ENCODE results near the gene COX4I2. TPM values are rescaled to one million over a fixed set of nuclear protein-coding genes. Genes with fewer than 3 reads are reported as not detected.
A peak's percentile ranks its signal among the peaks of the same experiment; 100 is the strongest.
"Not testable (repeated sequence)": the region's sequence is repeated elsewhere in the genome, so short reads cannot be mapped to it uniquely, and the experiment has no call there.

COX4I2 gene
- not detected in 2 replicates for total RNA-seq

GRCh38 chr20:31637660-31638059 lies at the start of gene COX4I2:
COX4I2 (plus strand) TSS chr20:31637912; CDS start chr20:31639018, 1,106 bp downstream.
- no peak for DNase-seq (ENCODE audit: extremely low read depth, low read depth, low spot score)

- no peak for DNase-seq (ENCODE audit: extremely low read depth, low read depth, low spot score)
These were observed 46.9 kb upstream of the COX4I2 start for GRCh38 chr20:31590717-31591225.

DNA sequence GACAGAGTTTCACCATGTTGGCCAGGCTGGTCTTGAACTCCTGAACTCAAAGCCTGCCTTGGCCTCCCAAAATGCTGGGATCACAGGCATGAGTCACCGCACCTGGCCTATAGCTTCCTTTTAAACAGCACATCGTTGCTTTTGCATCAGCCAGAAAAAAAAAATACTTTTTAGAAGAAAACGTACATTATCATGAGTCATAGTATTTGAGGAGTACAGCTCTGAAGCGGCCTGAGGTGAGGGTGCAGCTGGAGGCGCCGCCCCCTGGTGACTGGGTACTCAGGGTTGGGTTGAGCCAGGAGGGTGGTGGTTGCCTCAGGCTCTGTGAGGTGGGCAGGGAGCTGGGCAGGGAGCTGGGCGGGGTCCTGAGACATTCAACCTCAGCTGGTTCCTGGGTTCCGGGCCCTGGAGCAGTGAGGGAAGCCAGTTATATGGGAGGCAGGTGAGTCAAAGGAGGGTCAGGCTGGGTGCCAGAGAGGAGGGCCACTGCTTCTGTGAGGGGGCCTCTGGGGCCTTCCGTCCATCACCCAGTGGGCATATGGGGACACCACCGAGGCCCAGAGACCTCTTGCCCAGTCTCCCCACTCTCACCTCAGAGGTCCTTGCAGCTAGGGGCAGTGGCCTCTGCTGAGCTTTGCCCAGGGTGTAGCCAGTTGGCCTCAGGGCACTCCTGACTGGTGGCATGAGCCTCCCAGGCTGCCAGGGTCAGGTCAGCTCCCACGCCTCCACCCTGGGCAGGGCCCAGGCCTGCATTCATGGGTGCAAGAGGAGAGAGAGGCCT lies 44.3 kb upstream of the COX4I2 start:
- no peak for DNase-seq (ENCODE audit: extremely low read depth, low read depth, low spot score)

DNA sequence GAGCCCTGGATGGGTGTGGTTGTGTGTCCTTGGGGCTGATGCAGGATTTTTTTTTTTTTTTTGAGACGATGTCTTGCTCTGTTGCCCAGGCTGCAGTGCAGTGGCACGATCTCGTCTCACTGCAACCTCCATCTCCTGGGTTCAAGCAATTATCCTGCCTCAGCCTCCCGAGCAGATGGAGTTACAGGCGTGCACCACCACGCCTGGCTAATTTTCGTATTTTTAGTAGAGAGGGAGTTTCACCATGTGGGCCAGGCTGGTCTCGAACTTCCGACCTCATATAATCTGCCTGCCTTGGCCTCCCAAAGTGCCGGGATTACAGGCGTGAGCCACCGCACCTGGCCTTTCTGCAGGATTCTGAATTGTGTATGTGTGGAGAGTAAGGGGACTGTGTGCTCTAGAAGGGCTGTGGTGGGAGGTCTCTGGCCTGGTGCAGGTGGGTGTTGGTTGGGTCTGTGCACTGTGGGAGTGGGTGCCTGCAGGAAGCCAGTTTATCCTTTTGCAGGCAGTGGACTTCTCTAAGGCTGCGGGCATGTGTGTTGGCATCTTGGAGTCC lies 43.6 kb upstream of the COX4I2 start:
- DNase-seq (ENCODE audit: extremely low read depth, low read depth, low spot score): no peak

DNA sequence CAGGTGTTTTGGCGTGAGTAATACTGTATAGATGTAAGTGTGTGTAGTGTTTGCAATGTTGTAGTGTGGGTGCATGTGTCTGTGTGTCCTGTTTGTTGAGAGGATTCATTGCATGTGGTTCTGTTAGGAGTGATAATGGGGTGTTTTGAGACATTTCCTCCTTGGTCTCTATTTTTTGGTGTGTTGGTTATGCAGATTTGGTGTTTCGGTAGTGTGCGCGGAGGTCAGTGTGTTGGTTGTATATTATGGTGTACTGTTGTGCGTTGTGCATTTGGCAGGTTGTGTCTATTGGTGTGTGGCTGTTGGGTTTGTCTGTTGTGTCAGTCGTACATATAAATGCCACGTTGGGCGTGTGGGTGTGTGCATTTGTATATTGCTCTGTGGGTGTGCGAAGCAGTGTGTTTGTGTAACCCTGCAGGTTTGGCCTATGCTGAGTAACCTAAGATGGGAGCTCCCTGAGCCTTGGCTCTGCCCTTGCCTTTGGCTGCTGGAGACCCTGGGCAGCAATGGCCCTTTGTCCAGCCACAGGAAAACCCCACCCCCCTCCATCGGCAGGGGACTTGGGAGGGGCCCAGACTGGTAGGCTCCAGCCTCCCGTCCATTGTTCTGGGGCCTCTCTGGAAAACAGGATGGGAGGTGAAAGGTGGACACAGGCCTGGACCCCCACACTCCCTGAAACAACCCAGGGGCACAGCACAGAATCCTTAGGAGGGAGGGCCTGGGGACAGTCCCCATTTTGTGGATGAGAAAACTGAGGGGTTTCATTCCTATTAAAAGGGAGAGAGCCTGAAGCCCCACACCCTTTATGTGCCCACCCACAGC lies 42.9 kb upstream of the COX4I2 start:
- no peak for DNase-seq (ENCODE audit: extremely low read depth, low read depth, low spot score)

- DNase-seq (ENCODE audit: extremely low read depth, low read depth, low spot score): no peak
These were observed 42.4 kb upstream of the COX4I2 start for GRCh38 chr20:31595380-31595653.

DNA sequence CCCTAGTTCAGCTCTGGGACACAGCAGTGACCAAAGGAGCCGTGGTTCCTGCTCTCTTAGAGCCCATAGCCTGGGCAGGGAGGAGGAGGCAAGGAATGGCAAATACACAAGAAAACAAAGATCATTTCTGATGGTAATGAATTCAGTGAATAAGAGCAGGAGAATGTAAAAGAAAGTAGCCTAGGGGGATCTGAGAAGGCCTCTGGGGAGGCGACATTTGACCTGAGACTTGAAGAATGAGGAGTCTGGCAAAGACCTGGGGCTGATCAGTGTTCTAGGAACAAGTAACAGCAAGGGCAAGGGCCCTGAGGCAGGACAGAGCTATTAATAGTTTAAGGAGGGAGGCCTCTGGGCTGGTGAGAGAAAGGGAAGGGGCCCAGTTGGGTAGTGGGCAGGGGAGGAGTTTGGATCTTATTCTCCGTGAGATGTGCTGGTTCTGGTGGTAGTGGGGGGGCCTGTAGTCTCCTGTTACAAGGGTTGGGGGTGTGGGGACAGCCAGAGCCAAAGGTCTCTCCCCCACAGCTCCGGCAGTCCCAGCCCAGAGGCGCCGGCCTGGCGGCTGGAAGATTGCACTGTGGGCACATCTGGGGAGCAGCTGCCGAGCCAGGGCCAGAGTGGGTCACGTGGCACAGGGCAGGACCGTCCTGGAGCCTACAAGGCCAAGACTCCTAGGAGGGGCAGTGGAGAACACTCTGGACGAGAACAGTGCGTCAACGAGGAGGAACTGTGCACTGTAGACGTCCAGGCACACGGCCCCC lies 41.9 kb upstream of the COX4I2 start:
- DNase-seq (ENCODE audit: extremely low read depth, low read depth, low spot score): no peak

DNA sequence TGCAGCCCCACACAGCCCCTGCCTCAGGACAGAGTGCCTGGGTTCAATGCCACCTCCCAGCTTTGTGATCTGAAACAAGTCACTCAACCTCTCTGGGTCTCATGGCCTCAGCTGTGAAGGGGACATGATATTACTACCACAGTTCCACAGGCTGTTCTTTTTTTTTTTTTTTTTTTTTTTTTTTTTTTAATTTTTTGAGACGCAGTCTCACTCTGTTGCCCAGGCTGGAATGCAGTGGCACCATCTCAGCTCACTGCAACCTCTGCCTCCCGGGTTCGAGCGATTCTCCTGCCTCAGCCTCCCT lies 41.3 kb upstream of the COX4I2 start:
- DNase-seq (ENCODE audit: extremely low read depth, low read depth, low spot score): not testable (repeated sequence)

DNA sequence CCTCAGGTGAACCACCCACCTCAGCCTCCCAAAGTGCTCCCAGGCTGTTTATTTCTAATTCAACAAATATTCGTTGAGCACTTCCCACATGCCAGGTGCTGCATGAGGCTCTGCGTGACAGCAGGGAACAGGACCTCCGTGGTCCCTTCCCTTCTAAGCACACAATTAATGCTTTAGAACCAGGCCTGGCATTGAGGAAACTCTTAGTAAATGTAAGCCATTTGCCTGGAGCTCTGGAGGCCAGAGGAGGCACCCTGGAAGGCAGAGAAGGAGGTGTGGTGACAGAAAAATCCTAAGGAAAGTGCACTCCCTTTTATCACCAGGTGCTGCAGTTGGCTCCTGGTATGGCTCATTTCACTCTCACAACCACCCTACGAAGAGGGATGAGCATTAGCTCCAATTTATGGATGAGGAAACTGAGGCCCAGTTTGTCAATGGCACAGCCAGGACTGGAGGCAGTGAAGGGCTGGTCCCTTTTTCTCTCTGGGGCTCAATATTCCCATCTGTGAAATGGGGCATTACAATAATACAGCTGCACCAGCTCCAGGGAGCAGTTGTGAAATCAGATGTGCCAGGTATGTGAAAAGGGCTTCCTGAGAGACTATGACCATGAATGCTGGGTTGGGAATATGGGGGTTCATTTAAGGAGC lies 40.8 kb upstream of the COX4I2 start:
- DNase-seq (ENCODE audit: extremely low read depth, low read depth, low spot score): no peak

DNA sequence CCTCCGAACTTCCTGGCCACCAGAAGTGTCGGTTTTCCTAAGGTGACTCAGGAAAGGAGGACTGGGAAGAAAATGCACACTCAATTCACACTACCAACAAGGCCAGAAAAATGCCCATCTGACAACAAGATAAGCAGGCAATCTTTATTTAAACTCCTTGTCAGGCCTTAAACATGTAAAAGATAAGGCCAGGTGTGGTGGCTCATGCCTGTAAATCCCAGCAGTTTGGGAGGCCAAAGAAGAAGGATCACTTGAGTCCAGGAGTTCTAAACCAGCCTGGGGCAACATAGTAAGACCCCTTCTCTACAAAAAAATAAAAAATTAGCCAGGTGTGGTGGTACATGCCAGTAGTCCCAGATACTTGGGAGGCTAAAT lies 40.2 kb upstream of the COX4I2 start:
- DNase-seq (ENCODE audit: extremely low read depth, low read depth, low spot score): no peak

GRCh38 chr20:31602431-31602778 lies 35.3 kb upstream of the COX4I2 start:
- no peak for DNase-seq (ENCODE audit: extremely low read depth, low read depth, low spot score)

DNA sequence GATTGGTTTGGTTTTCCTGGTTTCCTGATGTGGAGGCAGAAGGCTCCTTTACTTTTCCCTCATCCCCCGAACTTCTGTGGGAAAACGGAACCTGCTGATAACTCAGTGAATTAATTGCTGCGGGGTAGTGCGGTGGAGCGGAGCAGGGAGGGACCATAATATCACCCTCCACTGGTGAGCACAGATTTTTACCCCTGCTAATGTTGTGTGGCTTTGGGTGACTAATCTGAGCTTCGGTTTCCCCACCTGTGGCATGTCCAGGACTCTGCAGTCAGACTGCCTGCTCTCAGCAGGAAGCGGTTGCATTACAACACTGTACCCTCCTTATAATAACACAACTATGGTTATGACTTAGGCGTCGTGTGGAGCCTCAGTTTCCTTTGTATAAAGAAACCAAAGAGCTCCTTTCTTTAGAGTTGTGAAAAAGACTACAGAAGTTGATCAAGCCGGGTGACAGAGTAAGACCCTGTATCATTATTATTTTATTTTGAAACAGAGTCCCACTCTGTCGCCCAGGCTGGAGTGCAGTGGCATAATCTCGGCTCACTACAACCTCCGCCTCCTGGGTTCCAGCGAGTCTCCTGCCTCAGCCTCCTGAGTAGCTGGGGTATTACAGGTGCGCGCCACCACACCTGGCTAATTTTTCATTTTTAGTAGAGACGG lies 34.8 kb upstream of the COX4I2 start:
- no peak for DNase-seq (ENCODE audit: extremely low read depth, low read depth, low spot score)

- peak; percentile 89 for DNase-seq (ENCODE audit: extremely low read depth, low read depth, low spot score)
These were observed 33.7 kb upstream of the COX4I2 start for GRCh38 chr20:31603822-31604566.

- no peak for DNase-seq (ENCODE audit: extremely low read depth, low read depth, low spot score)
These were observed 33.1 kb upstream of the COX4I2 start for GRCh38 chr20:31604567-31605030.

DNA sequence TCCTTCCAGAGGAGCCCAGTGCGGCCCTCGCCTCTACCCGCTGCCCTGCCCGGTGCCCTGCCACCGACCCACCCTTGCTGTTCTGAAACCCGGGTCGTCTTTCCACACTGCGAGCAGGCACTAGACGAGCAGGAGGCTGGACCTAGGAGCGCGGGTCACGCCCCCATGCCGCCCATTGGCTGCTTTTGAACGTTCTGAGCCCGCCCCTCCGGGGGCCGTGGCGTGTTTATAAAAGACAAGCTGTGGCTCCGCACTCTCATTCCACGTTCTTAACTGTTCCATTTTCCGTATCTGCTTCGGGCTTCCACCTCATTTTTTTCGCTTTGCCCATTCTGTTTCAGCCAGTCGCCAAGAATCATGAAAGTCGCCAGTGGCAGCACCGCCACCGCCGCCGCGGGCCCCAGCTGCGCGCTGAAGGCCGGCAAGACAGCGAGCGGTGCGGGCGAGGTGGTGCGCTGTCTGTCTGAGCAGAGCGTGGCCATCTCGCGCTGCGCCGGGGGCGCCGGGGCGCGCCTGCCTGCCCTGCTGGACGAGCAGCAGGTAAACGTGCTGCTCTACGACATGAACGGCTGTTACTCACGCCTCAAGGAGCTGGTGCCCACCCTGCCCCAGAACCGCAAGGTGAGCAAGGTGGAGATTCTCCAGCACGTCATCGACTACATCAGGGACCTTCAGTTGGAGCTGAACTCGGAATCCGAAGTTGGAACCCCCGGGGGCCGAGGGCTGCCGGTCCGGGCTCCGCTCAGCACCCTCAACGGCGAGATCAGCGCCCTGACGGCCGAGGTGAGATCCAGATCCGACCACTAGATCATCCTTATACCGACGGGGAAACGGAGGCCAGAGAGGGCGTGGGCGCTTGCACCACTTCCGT lies 32.4 kb upstream of the COX4I2 start, which contains the start of gene ID1:
TSS of gene ID1 (plus strand) at position 259 of the 871 bp plus-strand sequence. CDS start at position 358, 99 bp downstream.
- DNase-seq (ENCODE audit: extremely low read depth, low read depth, low spot score): peak; percentile 84

- no peak for DNase-seq (ENCODE audit: extremely low read depth, low read depth, low spot score)
These were observed 31.6 kb upstream of the COX4I2 start for GRCh38 chr20:31605902-31606803.
